Esophagus muscularis mucosa (tissue), 4 donors: ENCODE data around the gene SIX3. TPM values are rescaled to one million over a fixed set of nuclear protein-coding genes. Genes with fewer than 3 reads are reported as not detected.

Source experiments
- DNase-seq: peaks from one replicate; pipeline ENCODE4 v3.0.0-alpha.2; 2017; ENCODE audit errors: extremely low spot score
- H3K27ac ChIP-seq, 4 donors: fragments of 200-600 bp; sonication (generic); replicated peaks in 1 of 4; 1 replicate in 3 of 4; 2 replicates in 1 of 4; pipeline ENCODE4 v1.5.1; 2016 to 2019; ENCODE audit warnings: mild to moderate bottlenecking in 1 of 4
- H3K27me3 ChIP-seq, 4 donors: fragments of 200-600 bp; sonication (generic); one replicate each; pipeline versions ENCODE4 v1.5.1 to v1.6.0; 2016 to 2019
- H3K36me3 ChIP-seq, 4 donors: fragments of 200-600 bp; sonication (generic); one replicate each; pipeline ENCODE4 v1.5.1; 2016 to 2019
- H3K4me1 ChIP-seq, 4 donors: fragments of 200-600 bp; sonication (generic); one replicate each; pipeline ENCODE4 v1.5.1; 2016 to 2019
- H3K4me3 ChIP-seq, 4 donors: fragments of 200-600 bp; sonication (generic); 1 replicate in 2 of 4; 2 replicates in 2 of 4; pipeline ENCODE4 v1.5.1; 2016 to 2019; ENCODE audit warnings: mild to moderate bottlenecking in 4 of 4, moderate library complexity in 1 of 4
- H3K9me3 ChIP-seq, 4 donors: fragments of 200-600 bp; sonication (generic); 1 replicate in 3 of 4; 2 replicates in 1 of 4; pipeline ENCODE4 v1.5.1; 2016 to 2019
- EP300 ChIP-seq: sonication (generic); formaldehyde crosslinking; IDR thresholded peaks from one replicate; pipeline ENCODE4 v1.6.1; 2017; ENCODE audit warnings: antibody characterized with exemption
- POLR2A ChIP-seq: fragments of 450-650 bp; IDR thresholded peaks from one replicate; pipeline ENCODE4 v1.6.1; 2017; ENCODE audit warnings: antibody characterized with exemption, moderate library complexity, mild to moderate bottlenecking, low read depth
- POLR2AphosphoS5 ChIP-seq, 2 donors: sonication (generic); formaldehyde crosslinking; IDR thresholded peaks; one replicate each; pipeline ENCODE4 v1.6.1; 2017; ENCODE audit warnings: antibody characterized with exemption in 2 of 2
- WGBS: methylation state at CpG from one replicate; pipeline ENCODE4 v1.1.5; 2018; 5-methylcytosine and 5-hydroxymethylcytosine counted together
- intact Hi-C: fragments of 100-400 bp; cut with DNase I; formaldehyde crosslinking; loops from one replicate; pipeline ENCODE4 v1.15.1; 2023
- total RNA-seq, 4 donors: library from RNA; depleted of rRNA; stranded (reverse); fragments of >200 nt; gene quantifications; one replicate each; pipeline versions ENCODE4 v1.1.0 to v1.2.1, GENCODE V29; 2016
- TF ChIP-seq, protein P1 (sequence below), 3 experiments: fragments of 200-600 bp in 2 of 3; fragments of 450-650 bp in 1 of 3; sonication (generic) in 2 of 3; IDR thresholded peaks; one replicate each; pipeline ENCODE4 v1.5.1; 2017 to 2019; ENCODE audit warnings: antibody characterized with exemption in 3 of 3, mild to moderate bottlenecking in 2 of 3, moderate library complexity in 1 of 3

The SIX3 gene
- total RNA-seq, 4 donors from 2014 or later: 0.11 to 0.42 (median 0.18) TPM

DNA sequence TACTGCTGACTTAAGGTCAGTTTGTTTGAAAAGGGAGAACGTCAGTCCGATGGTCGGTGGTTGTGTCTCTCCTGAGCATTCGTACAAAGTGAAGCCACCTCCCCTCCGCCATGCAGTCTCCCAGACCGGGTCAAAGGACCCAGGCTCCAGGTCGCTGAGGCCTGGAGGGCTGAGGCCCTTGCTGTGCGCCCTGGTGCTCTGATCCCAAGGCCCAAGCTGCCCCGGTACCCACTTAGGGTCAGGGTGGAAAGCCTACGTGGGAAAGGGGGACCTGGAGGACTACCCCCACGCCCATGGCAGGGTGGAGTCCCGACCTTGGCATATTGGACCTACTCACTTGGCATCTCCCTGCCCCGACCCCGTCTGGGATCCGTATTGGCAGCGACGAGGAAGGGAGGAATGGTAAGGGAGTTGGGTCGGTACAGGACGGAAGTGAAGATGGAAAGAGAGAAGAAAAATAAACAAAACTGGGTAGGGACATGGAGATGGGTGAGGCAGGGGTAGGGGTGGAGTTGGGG is 8.0 kb upstream of the SIX3 start:
- peaks cover under 1 to 100% (median 91%) of the 10 kb centered on the region in 4 donors for H3K27me3 ChIP-seq
- TF ChIP-seq POLR2AphosphoS5 (IDR thresholded peaks at IDR 0.05): no peak
- no peak for TF ChIP-seq EP300
- TF ChIP-seq, protein P1, sequence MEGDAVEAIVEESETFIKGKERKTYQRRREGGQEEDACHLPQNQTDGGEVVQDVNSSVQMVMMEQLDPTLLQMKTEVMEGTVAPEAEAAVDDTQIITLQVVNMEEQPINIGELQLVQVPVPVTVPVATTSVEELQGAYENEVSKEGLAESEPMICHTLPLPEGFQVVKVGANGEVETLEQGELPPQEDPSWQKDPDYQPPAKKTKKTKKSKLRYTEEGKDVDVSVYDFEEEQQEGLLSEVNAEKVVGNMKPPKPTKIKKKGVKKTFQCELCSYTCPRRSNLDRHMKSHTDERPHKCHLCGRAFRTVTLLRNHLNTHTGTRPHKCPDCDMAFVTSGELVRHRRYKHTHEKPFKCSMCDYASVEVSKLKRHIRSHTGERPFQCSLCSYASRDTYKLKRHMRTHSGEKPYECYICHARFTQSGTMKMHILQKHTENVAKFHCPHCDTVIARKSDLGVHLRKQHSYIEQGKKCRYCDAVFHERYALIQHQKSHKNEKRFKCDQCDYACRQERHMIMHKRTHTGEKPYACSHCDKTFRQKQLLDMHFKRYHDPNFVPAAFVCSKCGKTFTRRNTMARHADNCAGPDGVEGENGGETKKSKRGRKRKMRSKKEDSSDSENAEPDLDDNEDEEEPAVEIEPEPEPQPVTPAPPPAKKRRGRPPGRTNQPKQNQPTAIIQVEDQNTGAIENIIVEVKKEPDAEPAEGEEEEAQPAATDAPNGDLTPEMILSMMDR (IDR thresholded peaks at IDR 0.05): no peak
- no peak for TF ChIP-seq POLR2A
- H3K4me1 ChIP-seq: peaks cover 33 to 79% (median 62%) of the 10 kb centered on the region in 4 donors
- no peaks in the 10 kb centered on the region for H3K9me3 ChIP-seq
- intact Hi-C loops: no loop called here
- WGBS: 16% methylated on average over 12 of the region's 19 CpGs
- no peak for DNase-seq
- H3K27ac ChIP-seq: no peak overlapping the region
- no peaks in the 10 kb centered on the region for H3K36me3 ChIP-seq
- H3K4me3 ChIP-seq: no peak overlapping the region

GRCh38 chr2:44934038-44934982 is 7.2 kb upstream of the SIX3 start:
- Histone ChIP-seq H3K9me3 (no peaks in the 10 kb centered on the region), H3K4me1 (peaks cover 33 to 79% (median 62%) of the 10 kb centered on the region in 4 donors), H3K4me3 (peak overlapping the region in 2 of 4 donors; percentile 2 to 14), H3K27me3 (peaks cover 8 to 100% (median 91%) of the 10 kb centered on the region in 4 donors), H3K36me3 (no peaks in the 10 kb centered on the region), H3K27ac (no peak overlapping the region)
- no peak for TF ChIP-seq POLR2A
- TF ChIP-seq, protein P1 (IDR thresholded peaks at IDR 0.05): no peak
- TF ChIP-seq EP300: no peak
- TF ChIP-seq POLR2AphosphoS5 (IDR thresholded peaks at IDR 0.05): no peak
- intact Hi-C loops: no loop called here
- no peak for DNase-seq
- WGBS: 3% methylated on average over 37 of the region's 60 CpGs

DNA sequence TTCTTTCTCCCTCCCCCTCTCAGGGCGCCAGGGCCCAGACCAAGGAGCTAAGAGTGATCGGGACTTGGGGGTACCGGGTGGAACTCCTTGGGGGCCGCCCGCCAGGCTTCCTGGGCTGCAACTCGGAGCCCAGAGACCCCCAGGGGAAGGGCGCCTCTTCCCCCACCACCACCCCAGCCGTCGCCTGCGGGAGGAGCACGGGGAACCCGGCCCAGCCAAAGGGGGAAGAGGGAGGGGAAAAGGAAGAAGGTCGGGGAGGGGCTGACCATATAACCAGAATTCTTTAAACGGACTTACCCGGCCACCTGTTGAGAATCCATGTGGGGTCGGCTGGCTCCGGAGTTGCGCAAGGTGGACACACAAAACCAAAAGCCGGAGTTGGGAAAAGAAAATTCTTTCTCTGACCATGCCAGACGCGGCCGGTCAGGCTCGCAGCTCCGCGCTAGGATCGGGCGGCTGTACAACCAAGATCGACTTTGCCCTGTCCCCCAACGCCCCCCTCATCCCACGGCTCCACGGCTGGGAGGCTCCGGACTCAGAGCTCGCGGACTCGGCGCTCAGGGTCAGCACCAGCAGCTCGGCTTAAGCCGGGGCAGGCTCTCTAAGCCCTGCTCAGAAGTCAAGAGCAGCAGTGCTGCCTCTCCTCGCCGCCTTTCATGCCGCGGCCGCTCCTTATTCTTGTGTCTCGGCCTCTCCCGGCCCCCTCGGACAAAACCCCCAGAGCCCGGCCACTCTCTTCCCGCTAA is 6.3 kb upstream of the SIX3 start:
- no peaks in the 10 kb centered on the region for H3K9me3 ChIP-seq
- peak overlapping the region in 2 of 4 donors; percentile 20 to 31 for H3K4me3 ChIP-seq
- DNase-seq: no peak
- peaks cover 11 to 100% (median 93%) of the 10 kb centered on the region in 4 donors for H3K27me3 ChIP-seq
- peaks cover 33 to 76% (median 60%) of the 10 kb centered on the region in 4 donors for H3K4me1 ChIP-seq
- no peaks in the 10 kb centered on the region for H3K36me3 ChIP-seq
- TF ChIP-seq POLR2A: no peak
- no peak for TF ChIP-seq EP300
- TF ChIP-seq, protein P1 (IDR thresholded peaks at IDR 0.05): no peak
- no peak for TF ChIP-seq POLR2AphosphoS5 (IDR thresholded peaks at IDR 0.05)
- H3K27ac ChIP-seq: no peak overlapping the region
- intact Hi-C loops: no loop called here
- WGBS: under 1% methylated on average over 34 of the region's 48 CpGs

GRCh38 chr2:44935729-44936098 is 5.8 kb upstream of the SIX3 start:
- H3K4me3 ChIP-seq: no peak overlapping the region
- TF ChIP-seq POLR2AphosphoS5 (IDR thresholded peaks at IDR 0.05) (no peak), POLR2A (no peak), EP300 (no peak)
- TF ChIP-seq, protein P1 (IDR thresholded peaks at IDR 0.05): no peak
- peaks cover 33 to 77% (median 59%) of the 10 kb centered on the region in 4 donors for H3K4me1 ChIP-seq
- WGBS: 2% methylated on average over 23 of the region's 27 CpGs
- peaks cover 11 to 100% (median 94%) of the 10 kb centered on the region in 4 donors for H3K27me3 ChIP-seq
- no peak overlapping the region for H3K27ac ChIP-seq
- no peaks in the 10 kb centered on the region for H3K36me3 ChIP-seq
- intact Hi-C loops: no loop called here
- H3K9me3 ChIP-seq: no peaks in the 10 kb centered on the region
- DNase-seq: no peak
